Thyroid gland (tissue), 4 donors: ENCODE measurements around the gene RALY.

Source experiments
- POLR2A ChIP-seq, 2 donors: fragments of 450-650 bp; IDR thresholded peaks; one replicate each; pipeline ENCODE4 v1.6.1; 2017; ENCODE audit warnings: antibody characterized with exemption in 2 of 2, mild to moderate bottlenecking in 2 of 2, moderate library complexity in 1 of 2
- TF ChIP-seq, protein P1 (sequence below), 6 experiments: fragments of 200-600 bp in 3 of 6; fragments of 450-650 bp in 3 of 6; sonication (generic) in 3 of 6; IDR thresholded peaks; one replicate each; pipeline ENCODE4 v1.5.1; 2016 to 2019; ENCODE audit warnings: antibody characterized with exemption in 6 of 6, mild to moderate bottlenecking in 2 of 6, inconsistent platforms in 1 of 6, moderate library complexity in 1 of 6

- TF ChIP-seq, protein P1, sequence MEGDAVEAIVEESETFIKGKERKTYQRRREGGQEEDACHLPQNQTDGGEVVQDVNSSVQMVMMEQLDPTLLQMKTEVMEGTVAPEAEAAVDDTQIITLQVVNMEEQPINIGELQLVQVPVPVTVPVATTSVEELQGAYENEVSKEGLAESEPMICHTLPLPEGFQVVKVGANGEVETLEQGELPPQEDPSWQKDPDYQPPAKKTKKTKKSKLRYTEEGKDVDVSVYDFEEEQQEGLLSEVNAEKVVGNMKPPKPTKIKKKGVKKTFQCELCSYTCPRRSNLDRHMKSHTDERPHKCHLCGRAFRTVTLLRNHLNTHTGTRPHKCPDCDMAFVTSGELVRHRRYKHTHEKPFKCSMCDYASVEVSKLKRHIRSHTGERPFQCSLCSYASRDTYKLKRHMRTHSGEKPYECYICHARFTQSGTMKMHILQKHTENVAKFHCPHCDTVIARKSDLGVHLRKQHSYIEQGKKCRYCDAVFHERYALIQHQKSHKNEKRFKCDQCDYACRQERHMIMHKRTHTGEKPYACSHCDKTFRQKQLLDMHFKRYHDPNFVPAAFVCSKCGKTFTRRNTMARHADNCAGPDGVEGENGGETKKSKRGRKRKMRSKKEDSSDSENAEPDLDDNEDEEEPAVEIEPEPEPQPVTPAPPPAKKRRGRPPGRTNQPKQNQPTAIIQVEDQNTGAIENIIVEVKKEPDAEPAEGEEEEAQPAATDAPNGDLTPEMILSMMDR (IDR thresholded peaks at IDR 0.05): no peak
- no peak for TF ChIP-seq POLR2A (IDR thresholded peaks at IDR 0.05)
Measured at GRCh38 chr20:34115232-34115631, 121.5 kb downstream of the RALY start.
